Endometrial microvascular endothelial cells (primary cell): ENCODE data around the gene SCNM1. TPM values are rescaled to one million over a fixed set of nuclear protein-coding genes. Genes with fewer than 3 reads are reported as not detected.

Experiments
- in situ Hi-C: cut with HindIII; loops from 2 replicates; pipeline ENCODE4 v1.10.0; 2017; ENCODE audit warnings: low sequenced_read_pairs, low pct_unique_long_range_greater_than_20kb; ENCODE audit errors: inconsistent ontology term
- total RNA-seq: library from RNA; depleted of rRNA; stranded (reverse); fragments of >200 nt; gene quantifications from one replicate; pipeline ENCODE4 v1.2.3, GENCODE V29; 2015; ENCODE audit errors: inconsistent ontology term

SCNM1 gene, protein sequence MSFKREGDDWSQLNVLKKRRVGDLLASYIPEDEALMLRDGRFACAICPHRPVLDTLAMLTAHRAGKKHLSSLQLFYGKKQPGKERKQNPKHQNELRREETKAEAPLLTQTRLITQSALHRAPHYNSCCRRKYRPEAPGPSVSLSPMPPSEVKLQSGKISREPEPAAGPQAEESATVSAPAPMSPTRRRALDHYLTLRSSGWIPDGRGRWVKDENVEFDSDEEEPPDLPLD
- total RNA-seq = 34.4 TPM

DNA sequence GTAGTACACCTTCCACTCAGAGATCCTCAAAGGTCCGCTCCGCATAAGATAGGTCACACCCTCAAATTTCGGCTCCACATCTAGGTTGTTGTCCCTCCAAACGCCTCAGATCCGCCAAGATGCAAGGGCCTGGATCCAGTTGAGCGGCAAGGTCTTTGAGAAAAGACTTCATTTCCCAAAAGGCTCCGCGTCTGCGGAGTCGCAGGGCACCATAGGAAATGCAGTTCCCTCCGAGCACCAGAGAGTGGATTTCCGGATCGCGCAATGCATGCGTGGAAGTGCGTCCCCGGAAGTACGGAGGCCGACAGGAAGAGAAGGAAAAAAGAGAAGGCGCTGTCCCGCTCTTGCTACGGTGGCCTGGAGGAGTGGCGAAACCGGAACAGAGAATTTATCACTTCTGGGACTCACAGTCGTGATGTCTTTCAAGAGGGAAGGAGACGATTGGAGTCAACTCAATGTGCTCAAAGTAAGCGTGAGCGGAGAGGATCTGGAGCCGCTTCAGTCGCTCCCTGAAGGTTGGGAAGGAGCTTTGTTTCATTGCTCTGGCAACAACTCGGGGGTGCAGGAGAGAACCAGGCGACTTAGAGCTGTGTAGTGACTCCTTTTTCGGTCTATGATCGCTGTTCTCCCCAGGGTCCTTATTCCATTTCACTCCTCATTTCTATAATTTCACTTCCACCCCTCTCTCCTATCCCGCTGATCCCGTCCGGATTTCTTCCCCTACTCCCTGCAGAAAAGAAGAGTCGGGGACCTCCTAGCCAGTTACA, at the start of gene SCNM1, which contains the start of gene LYSMD1:
SCNM1 (plus strand) TSS at position 407 of the 767 bp plus-strand sequence; CDS start at position 416, 9 bp downstream.
LYSMD1 (minus strand) TSS at position 165 of the 767 bp plus-strand sequence. CDS start 644 bp downstream, outside the sequence.
- in situ Hi-C loops = no loop called here

DNA sequence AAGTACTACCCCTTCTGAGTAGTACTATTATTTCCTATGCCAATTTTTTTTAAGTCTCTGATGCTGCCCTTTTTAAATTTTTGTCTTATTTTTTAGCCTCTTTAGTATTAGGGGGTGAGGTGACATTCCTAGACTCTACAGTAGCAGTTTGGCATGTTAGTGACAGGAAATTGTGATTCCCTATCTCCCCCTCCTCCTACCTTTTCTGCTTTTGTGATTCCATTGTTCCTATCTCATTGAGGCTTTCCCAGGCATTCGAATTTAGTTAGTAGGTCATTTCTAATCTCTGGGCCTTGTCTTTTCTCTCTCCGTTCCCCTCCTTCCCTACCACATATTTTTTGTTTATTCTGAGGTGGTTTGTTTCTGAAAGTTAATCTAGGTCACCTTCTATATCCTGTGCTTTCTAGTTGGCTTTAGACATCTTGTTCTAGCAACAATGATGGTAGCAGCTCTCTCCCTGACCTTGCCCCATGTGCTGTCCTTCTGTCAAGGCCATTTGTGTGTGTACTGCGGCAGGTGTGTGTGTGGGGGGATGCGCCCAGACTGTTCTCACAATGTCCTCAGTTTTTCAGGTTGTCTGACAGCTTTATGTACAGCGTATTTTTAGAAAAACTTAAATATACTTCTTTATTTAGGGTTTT, 41.1 kb upstream of the SCNM1 start:
- in situ Hi-C loops = no loop called here

DNA sequence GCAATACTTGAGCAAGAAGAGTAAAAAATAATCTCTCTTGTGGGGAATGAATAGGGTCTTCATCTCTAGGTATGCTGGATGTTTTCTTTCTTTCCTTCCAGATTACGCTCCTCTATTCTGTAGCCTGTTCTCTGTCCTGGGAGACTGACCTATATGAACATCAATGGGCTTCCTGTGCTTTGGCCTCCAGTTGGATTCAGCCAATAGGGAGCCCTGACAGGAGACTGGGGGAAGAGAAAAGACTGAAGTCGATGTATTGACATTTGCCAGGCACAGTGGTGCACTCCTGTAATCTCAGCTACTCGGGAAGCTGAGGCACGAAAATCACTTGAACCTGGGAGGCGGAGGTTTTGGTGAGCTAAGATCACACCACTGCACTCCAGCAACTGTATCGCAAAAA, 37.1 kb upstream of the SCNM1 start:
- in situ Hi-C loops = no loop called here

DNA sequence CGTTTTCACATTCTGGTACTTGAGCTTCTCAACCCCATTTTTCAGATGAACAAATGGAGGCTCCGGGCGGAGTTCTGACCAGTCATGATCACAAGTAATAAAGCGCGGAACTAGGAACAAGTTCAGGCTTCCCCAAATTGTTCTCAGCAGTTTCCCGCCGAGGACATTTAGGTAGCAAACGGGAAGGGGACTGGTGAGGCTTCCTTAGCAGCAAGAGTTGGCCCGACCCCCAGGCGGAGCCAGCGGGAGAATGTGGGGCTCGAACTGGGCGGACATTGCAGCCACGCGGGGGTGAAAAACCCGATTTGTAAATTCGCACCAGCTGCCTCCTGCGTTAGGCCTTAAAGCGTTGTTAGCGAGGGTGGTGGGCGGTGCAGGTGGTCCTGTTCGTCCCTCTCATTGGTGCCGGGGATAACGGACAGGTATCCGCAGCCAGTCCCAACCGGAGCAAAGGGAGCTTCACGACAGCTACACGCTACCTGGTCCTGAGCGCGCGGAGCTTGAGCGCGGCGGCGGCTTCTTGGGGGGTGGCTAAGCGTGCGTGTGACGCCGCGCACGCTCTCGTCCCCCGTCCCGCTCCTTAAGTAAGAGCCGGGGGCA, 34.9 kb upstream of the SCNM1 start:
- in situ Hi-C loops = no loop called here

DNA sequence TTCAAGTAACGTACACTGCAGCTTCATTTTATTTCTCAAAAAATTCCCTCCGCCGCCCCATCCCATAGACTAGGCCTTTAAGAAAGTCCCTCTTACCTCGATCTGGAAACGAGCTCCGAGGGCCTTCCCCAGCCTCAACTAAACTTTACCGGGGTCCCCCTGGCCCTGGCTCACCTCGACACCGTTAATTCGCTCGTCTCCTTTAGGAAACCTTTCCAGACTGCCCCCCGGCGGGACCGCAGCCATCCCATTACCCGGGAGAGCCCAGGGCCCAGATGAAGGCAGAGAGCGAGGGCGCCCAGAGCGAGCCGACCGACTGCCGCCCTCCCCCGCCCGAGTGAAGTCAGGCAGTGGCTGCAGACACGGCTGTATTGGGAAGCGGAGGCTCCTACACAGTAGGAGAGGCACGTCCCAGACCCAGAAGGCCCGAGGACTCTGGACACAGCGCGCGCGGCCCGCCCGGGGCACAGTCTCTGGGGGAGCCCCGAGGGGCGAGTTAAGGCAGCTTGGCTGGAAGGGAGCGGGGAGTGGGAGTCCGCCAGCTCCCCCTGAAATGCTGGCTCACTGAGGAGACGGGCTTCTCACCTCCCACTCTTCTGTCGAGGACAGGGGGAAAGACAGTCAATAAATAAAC, 34.1 kb upstream of the SCNM1 start:
- in situ Hi-C loops = no loop called here

DNA sequence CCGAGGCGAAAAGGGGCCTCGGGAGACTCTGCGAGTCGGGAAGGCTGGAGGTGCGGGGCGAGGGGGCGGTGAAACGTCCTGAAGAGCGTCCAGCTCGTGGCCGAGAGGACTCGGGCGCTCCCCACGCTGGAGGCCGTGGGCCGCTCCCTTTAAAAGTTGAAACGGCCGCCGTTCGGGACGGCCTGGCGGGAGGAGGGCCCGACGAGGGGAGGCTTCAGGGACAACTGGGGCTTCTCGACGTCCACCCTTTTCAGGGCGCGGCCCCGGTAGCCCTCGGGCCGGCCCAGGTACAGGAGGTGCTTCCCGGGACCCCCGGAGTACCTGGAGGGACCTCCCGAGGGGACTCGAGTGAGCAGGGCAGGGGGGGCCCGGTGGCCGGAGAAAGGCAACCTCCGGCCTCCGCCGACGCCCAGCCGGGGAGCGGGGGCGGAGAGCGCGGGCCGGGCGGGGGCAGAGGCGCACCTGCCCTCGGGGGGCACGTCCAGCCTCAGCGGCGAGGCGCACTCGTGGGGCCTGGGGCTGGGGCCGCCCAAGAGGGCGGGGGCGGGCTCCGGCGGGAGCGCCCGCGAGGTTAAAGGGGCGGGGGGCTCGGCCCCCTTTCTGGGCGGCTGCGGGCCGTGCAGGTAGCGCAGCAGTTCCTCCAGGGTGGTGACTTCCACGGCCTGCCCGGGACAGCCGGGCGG, 33.5 kb upstream of the SCNM1 start:
- in situ Hi-C loops = no loop called here

DNA sequence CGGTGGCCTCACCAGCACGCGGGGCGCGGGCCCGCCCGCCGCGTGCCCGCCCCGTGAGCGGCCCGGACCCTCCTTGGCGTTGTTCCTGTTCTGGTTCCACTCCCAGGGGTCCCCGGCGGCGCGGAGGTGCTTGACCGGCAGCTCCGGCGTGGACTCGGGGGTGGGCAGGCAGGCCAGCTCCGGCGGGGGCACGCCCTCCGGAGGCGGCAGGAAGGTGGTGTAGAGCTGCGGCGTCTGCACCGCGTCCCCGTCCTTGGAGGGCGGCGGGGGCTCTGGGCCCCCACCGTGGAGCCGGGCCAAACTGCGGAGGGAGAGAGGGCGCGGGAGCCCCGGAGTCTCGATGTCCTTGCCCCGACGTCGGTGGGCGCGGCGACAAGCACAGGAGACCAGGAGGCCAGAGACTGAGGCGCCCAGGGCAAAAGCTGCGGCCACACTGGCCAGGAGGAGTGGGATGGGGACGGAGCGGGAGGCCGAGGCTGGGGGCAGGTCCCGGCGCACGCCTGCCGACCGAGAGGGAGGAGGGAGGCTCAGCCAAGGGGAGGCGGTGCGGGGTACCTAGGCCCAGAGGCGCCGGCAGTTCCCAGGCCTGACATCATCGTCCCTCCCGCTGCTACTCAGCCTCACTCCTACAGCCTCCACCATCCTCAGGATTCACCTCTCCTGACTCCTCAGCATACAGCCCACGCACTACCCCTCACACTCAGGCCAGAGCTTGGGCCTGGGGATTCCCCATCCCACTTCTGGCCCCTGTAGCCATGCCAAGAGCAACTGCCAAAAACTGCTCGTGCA, 32.7 kb upstream of the SCNM1 start:
- in situ Hi-C loops = no loop called here

DNA sequence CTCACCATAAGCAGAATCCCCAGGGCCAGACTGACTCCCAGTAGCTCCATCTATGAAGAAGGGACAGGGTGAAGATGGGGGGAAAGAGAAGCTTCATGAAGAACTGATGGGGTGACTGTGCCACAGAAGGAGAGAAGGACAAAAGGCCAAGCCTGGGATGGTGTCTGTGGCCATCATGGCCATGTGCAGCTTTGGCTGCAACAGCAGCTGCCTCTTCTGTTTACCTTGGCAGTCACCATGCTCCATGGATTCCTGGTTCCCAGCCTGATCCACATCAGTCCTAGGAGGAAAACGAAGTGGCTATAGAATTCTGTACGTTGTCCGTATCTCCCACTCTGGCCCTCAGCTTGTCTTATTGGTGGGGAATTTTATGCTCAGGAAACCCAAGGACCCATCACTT, 31.5 kb upstream of the SCNM1 start:
- in situ Hi-C loops = no loop called here

DNA sequence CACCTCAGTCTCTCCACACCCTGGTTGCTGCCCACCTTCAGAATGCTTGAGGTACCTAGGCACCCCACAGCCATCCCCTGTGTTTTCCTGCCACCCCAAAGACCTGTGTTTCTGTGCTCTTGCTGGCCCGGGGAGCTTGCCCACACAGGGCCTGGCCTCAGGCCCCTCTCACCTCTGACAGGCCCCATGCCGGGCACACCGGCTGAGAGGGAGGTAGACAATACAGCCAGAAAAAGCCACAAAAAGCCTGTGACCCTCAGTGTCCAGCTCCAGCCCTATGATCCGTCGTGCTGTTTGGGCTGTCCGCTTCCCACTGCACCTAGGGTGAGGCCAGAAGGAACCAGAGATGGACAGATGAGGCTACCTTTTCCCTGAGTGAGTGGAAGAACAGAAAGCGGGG, 31.0 kb upstream of the SCNM1 start:
- in situ Hi-C loops = no loop called here

DNA sequence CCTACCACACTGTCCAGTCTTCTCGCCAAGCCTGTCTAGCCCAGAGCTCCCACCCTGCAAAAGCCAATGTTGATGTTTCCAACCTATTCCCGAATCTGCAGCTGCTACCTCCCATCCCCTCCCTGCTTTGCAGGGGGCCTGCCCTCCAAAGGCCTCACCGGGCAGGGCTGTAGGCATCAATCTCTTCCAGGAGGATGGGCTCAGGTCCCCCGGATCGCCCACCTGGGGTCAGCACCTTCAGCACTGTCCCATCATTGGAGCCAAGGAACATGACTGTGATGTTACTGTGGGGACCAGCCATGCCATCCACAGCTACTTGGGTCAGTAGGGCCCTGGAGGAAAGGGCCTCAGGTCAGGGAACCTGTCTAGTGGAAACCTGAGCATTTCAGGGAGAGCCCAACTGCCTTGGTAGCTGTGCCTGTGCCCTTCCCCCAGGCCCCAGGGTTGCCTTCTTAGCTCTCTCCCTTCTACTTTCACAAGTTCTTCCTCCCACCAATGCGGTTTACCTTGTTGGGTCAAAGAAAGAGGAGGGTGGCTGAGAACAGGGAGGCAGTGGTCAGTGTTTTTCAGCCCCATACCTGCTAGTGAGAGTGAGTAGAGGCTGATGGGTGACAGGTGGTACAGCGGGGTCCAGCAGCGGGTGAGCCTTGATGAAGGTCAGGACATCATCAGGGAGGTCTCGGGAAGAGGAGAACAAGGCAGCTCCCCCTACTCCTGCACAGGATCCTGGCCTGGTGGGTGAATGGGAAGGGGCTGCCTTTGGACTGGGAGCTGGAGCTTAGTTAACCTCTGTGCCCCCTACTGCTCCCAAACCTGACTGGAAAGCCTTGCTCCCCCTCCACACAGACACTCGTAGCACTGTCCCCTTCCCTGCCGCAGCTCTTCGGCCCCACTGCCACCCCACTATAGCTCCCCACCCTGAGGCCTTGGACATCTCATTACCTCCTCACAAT, 30.2 kb upstream of the SCNM1 start:
- in situ Hi-C loops = no loop called here

DNA sequence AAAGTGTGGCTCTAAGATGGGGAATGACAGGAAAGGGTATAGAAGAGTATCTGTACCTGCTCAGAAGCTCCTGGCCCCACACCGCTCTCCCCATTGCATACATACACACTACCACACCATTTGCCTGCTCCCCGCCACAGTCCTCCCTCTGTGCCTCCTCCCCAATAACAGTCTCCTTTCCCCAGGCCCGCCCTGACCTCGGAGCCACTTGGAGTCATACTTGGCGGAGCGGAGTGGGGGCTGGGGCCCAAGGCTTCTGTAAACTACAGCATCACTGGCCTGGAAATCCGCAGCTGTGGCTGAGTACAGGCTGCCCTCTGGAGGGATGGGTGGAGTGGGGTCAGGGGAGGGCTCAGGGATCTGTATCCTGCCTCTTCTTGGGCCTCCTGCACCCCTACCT, 28.2 kb upstream of the SCNM1 start:
- in situ Hi-C loops = no loop called here

DNA sequence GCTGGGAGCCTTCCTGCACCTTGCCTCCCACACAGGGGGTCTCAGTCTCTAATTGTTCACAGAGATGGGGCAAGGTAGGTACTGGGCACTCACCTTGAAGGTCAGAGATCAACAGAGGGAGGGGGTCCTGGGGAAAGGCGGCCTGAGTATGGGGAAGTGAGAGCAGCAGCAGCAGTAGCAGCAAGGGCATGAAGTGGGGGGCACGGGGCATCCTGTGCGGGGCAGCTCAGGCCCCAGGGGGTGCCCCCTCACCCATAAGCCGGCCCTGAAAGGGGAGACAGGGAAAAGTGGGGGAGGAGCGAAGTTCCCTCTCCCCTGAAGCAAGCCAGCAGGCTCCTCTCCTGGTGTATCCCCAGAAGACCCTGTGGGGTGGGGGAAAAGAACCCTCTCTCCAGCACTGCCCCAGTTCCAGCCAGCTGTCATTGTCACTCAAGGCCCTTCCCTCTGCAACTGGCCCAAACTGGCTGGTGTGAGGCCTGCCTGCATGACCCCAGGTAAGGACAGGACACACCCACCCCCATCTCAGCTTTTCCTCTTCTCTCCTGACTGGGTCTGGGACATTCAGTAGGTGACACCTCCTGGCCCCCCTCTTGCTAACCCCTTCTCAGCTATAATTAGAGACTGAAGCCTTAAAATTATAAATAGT, 23.4 kb upstream of the SCNM1 start:
- in situ Hi-C loops = no loop called here

DNA sequence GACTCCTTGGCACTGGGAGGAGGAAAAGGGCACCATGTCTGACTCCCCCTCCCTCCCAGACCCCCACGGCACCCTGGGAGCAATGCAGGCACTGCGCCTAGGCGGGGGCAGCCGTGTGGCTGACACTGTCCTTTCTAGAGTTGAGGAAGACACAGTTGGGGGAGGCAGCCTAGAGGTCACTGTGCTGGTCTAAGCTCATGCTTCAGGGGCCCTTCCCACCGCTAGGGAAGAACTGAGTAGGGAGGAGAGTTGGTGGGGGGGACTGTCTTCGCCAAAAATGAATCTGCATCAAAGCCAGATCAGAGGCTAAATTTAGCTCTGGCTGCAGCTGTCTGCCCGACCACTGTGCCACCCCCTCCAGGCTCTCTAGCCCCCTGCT, 22.9 kb upstream of the SCNM1 start:
- in situ Hi-C loops = no loop called here

DNA sequence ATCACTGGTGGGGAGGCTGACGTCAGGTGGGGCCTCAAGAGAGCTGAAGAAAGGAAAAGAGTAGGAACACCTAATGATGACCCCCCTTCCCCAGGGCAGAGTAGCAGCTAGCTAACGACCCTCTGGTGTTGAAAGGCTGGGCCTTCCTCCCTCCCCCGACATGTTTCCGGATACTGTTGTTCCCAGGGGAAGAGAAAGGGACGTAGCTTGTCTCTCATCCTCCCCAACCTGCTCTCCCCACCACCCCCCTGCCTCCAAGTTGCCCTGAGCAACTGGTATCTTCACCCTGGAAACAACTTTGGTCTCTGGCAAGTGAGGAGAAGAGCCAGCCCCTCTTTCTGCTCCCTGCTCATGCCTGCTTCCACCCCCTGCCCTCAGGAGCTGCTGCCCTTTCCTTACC, 22.0 kb upstream of the SCNM1 start:
- in situ Hi-C loops = no loop called here

DNA sequence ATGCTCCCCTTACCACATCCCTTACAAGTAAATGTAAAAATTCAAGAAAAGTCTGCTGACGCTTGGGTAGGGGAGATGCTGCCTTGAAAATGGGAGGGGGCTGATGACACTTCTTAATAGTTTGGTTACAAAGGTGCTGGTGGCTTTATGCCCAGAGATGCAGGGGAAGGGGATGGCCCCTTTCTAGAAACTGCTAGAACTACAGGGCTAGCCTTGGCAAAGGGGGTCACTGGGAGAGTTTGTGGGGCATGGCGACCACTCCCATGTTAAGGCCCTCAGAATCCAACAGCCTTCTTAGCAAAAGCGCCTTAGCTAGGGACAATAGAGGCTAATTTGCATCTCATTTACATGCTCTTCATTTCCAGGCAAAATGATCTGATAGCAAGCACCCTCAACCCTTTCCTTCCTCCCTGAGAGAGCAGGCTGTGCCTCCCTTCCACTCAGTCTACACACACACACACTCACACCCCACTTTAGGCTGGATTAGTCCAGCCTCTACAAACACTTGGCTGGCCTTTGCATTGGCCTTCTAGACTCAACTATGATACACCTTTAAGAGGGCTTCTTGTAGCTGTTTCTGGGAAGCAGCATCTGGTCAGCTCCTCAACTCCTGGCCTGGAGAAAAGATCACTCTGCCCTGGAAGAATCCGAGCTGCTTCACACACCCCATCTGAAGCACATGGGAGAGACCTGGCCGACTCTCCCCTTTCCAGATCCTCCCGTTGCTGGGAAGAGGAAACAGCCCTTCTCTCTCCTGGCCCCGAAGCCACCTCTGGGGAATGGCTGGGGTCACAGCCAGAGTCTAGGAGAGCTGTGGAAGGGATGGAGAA, 21.3 kb upstream of the SCNM1 start:
- in situ Hi-C loops = no loop called here
